HG02588 (cell line): ENCODE data around the gene ARHGAP15.
"Not testable (repeated sequence)": the region's sequence is repeated elsewhere in the genome, so short reads cannot be mapped to it uniquely, and the experiment has no call there.

Source experiments
- ATAC-seq: cut with Tn5 transposase; IDR thresholded peaks from one replicate; pipeline ENCODE4 v1.9.1; 2021; ENCODE audit warnings: mild to moderate bottlenecking, moderate library complexity; ENCODE audit not compliant: unreplicated experiment

The ARHGAP15 gene

DNA sequence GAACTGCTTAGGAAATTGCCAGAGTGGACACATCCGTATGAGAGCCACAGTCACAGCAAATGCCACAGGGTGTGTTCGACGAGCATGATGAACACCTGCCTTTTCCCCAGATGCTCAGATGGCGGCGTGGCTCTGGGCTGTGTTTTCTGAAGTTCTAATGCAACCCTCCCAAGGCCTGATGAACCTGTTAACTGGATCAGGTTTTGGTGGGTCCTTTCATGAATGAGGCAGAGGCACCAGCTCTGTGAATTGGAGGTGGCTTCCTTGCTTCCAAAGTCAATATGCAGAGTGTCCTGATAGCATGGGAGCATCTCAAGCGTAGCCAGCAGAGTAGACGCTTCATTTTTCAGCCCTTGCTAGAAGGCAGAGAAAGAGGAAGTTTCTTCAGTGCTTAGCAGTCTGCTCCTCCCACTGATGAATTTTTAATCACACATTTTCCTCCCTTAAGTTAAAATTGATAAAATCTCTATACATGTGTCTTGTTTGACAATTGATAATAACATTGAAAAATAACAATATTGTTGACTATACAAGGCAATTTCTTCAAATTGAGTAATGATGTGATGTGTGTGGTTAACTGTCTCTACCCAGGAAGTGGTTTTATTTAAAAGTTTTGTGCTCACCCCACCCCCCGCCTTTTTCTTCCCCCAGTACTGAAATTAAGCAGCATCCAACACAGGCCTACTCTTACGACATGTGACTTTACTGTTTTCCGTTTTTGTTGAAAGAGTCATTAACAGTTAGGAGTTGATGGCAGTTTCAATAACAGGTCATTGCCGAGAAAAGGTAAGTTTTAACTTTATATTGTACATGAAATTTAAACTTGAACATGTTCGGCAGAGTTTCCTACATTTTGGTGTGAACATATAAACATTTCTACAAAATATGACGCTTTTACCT lies at the start of gene ARHGAP15:
ARHGAP15 (plus strand) TSS at position 739 of the 900 bp plus-strand sequence.
- ATAC-seq = peak; percentile 90

- ATAC-seq = no peak
These were observed 47.6 kb upstream of the ARHGAP15 start for GRCh38 chr2:143081616-143082015.

DNA sequence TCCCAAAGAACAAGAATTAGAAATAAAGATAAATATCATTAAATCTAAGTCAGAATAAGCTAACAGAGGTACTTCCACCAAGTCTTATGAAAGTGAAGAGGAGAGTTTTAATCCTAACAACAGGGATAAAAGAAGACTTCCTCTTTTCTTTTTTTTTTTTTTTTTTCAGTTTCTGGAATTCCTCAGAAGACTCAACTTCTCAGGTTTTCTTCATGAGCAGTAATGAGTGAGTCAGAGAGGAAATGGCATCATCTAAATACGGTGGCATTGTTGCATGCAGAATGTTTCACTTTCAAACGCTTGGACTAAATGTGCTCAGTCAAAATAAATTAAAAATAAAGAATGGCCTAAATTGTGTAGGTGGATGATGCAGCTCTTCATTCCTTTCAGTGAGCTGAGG lies 45.6 kb upstream of the ARHGAP15 start:
- ATAC-seq = no peak

DNA sequence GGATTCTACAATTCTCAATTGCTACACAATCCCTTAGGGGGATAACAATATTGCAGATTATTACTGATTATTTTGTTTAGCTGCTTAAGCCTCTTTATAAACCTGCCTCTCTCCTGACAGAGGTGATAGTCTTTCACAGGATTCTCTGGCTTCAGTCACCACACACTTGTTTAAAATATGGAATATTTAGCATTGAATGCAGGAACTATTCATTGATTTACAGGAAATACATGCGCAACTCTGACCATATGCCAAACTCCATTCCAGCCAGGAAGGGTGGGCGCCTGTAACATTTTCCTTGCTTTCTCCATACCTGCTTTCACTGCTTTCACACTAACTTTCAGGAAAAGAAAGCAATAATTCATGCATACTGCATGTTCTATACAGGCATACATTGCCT lies 44.8 kb upstream of the ARHGAP15 start:
- no peak for ATAC-seq

DNA sequence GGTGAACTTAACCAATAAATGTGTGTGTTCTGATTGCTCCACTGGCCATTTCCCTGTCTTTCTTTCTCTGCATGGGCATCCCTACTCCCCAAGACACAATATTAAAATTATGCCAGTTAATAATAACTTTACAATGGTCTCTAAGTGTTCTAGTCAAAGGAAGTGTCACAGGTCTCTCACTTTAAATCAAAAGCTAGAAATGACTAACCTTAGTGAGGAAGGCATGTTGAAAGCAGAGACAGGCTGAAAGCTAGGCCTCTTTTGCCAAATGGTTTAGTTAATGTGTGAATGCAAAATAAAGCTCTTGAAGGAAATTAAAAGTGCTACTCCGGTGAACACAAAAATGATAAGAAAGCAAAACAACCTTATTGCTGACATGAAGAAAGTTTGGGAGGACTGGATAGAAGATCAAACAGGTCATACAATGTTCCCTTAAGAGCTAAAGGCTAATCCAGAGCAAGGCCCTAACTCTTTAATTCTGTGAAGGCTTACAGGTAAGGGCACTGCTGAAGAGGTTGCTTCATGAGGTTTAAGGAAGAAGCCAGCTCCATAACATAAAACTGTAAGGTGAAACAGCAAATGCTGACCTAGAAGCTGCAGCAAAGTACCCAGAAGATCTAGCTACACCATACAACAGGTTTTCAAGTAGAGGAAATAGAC lies 44.0 kb upstream of the ARHGAP15 start:
- ATAC-seq = peak; percentile 55

GRCh38 chr2:143087033-143087432 lies 42.2 kb upstream of the ARHGAP15 start:
- ATAC-seq = no peak

- no peak for ATAC-seq
These were observed 40.8 kb upstream of the ARHGAP15 start for GRCh38 chr2:143088388-143088787.

GRCh38 chr2:143089520-143089919 lies 39.7 kb upstream of the ARHGAP15 start:
- not testable (repeated sequence) for ATAC-seq

GRCh38 chr2:143110758-143111428 lies 18.3 kb upstream of the ARHGAP15 start:
- peak; percentile 93 for ATAC-seq

DNA sequence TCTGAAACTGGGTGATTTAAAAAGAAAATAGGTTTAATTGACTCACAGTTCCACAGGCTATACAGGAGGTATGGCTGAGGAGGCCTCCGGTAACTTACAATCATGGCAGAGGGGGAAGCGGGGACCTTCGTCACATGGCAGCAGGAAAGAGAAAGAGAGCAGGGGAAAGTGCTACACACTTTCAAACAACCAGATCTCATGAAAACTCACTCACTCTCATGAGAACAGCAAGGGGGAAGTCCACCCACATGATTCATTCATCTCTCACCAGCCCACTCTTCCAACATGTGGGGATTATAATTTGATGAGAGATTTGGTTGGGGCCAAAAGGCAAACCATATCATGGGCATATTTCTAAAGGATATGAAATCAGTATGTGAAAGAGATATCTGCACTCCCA lies 12.0 kb upstream of the ARHGAP15 start:
- no peak for ATAC-seq

DNA sequence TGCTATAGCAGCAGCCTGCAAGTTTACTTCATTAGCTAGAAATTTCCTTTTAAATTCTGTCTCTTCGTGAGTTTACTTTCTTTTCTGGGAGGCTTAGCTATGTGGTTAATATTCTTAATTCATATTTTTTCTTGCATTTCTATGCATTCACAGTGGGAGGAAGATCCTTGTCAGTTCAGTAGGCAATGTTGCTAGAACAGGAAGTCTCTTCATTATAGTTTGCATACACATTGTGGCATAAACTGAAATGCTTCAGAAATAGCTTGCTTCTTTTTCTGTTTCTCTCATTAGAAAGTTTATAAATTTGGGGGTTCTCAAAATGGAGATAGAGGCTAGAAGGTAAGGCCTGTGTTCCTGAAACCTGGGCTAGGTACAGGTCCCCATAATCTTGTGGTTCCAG lies 8.1 kb upstream of the ARHGAP15 start:
- peak; percentile 85 for ATAC-seq

DNA sequence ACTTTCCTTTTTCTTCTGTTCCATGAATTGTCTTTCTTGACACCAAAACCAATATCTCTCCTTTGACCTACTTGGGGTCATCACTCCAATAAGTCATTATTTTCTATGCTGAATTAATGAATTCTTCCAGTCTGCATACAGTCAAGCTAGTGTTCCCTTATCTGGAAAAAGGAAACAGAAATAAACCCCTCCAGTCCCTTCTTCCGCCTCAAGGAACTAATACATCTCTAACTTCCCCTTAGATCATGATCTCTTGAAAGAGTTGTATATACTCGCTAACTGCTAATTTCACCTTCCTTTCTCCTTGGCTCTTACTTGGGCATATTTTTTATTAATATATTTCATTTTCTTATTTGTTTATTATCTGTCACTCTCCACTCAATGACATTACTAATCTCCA lies 7.3 kb upstream of the ARHGAP15 start:
- no peak for ATAC-seq

GRCh38 chr2:143123911-143124310 lies 5.3 kb upstream of the ARHGAP15 start:
- ATAC-seq = no peak

DNA sequence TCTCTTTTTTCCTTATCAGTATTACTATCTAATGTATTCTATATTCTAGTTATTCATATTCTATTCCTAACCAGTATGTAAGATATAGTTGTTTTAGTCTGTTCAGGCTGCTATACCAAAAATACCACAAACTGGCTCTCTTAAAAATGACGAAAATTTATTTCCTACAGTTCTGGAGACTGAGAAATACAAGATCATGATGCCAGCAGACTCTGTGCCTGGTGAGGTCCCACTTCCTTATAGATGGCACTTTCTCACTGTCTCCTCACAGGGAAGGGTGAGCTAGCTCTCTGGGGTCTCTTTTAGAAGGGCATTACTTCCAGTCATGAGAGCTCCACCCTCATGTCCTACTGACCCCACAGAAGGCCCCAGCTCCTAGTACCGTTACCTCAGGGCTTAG lies 4.8 kb upstream of the ARHGAP15 start:
- no peak for ATAC-seq

GRCh38 chr2:143125717-143126116 lies 3.5 kb upstream of the ARHGAP15 start:
- no peak for ATAC-seq

- ATAC-seq = no peak
These were observed 3.1 kb downstream of the ARHGAP15 start for GRCh38 chr2:143132355-143132754.

DNA sequence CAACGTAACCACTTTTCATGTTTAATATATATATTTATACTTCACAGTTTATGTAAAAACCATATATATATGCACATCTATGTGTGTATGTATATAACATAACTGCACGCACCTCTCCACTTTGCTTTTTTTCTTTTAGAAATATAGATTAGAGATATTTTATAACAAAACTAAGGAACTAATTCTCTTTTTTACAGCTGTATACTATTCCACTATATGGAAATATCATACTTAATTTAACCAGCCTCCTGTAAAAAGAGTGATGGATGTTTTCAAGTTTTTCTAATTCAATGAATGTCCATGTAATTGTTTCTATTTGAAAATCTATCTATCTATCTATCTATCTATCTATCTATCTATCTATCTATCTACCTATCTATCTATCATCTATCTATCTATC lies 4.6 kb downstream of the ARHGAP15 start:
- no peak for ATAC-seq

DNA sequence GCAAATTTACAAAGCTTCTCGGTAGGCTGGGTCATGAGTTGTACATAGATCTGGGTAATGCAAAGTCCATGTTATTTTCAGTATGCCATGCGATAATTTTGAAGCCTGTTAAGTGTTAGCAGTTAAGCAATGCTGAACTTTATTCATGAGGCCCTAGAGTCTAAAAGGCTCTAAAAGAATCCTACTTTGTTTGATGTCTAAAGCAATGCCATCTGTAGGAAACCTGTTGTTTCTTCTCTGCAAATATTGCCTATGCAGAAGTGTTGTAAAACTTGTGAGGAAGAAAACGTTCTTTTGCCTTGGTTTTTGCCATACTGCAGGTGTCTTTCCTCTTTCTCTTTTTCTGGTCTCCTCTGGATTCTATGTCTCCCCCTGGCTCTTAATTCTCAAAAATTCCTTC lies 9.1 kb downstream of the ARHGAP15 start:
- ATAC-seq = no peak

DNA sequence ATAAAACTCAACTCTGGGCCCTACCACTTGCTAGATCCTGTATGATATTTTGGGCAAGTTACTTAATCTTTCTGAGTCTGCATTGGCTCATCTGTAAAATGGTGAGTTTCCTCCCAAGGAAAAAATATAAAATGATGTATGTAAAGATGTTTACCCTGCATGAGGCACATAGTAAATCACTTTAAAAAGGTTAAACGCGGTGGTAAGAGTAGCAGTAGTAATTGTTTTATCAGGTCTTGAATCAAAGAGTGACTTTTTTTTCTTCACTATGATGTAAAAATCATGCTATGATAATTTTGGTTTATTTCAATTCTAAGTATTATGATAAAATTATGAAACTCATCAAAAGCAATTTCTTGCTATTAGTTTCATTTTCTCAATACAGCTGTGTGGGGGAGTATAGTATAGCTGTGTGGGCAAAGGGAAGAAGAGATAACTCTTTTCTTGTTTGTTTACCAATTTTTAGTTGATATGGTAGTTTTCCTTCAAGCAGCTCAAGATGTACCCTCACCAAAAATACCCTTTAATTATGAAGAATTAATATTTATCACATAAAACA lies 10.7 kb downstream of the ARHGAP15 start:
- ATAC-seq = no peak

DNA sequence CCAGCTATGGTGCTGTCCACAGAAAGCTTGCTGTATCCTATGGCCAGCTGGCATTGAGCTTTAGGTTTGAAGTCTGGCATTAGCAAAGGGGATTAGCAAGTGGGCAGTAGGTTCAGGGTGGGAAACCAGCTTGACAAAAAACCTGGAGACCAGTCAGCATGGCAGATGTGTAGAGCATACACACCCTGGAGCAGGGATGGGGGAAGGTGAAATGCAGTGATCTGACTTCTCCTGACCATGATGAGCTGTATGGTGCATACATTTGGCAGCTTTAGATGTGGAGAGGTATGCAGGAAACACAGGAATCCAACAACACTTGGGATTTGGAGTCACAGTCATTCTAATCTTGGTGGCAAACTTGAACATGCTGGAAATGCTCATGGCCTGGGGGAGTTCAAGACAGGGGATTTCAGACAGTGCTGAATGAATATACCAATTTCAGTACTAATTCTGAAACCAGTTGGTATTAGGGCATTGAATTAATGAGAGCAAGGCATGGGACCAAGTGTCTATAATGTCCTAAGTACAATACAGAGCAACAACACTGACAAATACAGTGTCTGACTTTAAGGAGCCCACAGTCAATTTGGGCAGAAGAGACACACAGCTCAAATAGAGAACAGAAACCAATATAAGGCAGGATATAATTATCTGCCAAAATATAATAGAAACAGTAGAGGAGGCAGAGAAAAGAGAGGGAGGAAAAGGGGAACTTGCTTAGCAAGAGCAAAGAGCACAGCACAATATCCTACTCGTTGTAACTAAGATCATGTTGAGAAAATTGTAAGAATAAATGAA lies 11.8 kb downstream of the ARHGAP15 start:
- ATAC-seq = peak; percentile 75

DNA sequence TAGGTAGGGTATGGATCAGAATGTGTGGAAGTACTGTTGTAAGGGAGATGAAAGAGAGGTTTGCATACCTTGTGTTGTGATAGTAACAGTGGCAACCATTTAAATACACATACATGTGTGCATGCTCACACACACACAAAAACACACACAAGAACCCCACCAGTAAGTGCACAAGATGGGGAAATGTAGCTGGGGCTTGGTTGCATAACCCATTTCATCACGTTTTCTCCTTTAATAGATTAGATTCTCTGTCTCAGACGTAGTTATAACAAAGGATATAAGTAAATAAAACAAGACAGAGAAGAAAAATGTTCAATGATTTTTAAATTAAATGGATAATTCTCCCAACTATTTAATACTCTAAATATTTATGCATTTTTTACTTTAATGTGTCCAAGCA lies 13.4 kb downstream of the ARHGAP15 start:
- ATAC-seq = no peak
